ENCODE data around the gene GNS. TPM values are rescaled to one million over a fixed set of nuclear protein-coding genes. Genes with fewer than 3 reads are reported as not detected.

The GNS gene
- total RNA-seq, 1 donor from 2014 or later: 80.2 TPM

DNA sequence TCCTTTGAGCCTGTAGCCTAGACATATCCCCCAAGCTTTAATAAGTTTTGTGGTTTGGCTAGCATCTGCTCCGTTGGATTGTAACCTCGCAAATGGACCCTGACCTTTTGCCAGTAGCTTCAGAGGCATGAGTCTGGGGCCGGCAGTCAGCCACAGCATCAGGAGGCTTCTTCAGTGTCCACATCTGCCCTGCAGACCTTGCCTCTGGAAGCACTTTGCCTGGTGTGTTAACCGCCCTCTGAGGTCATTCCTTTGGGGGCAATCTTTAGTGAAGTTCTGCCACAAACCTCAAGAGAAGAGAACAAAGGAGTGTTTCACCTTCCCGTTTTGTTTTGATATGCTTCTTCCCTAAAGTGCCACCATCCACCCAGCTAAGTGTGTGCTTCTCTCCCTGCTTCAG lies 71.4 kb downstream of the GNS start:
- no peak for DNase-seq (ENCODE audit: low spot score)
- TF ChIP-seq, protein P1, sequence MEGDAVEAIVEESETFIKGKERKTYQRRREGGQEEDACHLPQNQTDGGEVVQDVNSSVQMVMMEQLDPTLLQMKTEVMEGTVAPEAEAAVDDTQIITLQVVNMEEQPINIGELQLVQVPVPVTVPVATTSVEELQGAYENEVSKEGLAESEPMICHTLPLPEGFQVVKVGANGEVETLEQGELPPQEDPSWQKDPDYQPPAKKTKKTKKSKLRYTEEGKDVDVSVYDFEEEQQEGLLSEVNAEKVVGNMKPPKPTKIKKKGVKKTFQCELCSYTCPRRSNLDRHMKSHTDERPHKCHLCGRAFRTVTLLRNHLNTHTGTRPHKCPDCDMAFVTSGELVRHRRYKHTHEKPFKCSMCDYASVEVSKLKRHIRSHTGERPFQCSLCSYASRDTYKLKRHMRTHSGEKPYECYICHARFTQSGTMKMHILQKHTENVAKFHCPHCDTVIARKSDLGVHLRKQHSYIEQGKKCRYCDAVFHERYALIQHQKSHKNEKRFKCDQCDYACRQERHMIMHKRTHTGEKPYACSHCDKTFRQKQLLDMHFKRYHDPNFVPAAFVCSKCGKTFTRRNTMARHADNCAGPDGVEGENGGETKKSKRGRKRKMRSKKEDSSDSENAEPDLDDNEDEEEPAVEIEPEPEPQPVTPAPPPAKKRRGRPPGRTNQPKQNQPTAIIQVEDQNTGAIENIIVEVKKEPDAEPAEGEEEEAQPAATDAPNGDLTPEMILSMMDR (IDR thresholded peaks at IDR 0.05; ENCODE audit: unreplicated experiment): no peak
- no peak overlapping the region for H3K4me3 Mint-ChIP-seq (ENCODE audit: unreplicated experiment)
- H3K4me1 Mint-ChIP-seq (ENCODE audit: unreplicated experiment): peaks cover 33% of the 10 kb centered on the region
- H3K27me3 Mint-ChIP-seq (ENCODE audit: unreplicated experiment): no peaks in the 10 kb centered on the region
- H3K27ac Mint-ChIP-seq (ENCODE audit: unreplicated experiment): peak overlapping the region; percentile 2
- H3K36me3 Mint-ChIP-seq (ENCODE audit: low read depth, unreplicated experiment): peaks cover 19% of the 10 kb centered on the region
- H3K9me3 Mint-ChIP-seq (ENCODE audit: unreplicated experiment): no peaks in the 10 kb centered on the region

DNA sequence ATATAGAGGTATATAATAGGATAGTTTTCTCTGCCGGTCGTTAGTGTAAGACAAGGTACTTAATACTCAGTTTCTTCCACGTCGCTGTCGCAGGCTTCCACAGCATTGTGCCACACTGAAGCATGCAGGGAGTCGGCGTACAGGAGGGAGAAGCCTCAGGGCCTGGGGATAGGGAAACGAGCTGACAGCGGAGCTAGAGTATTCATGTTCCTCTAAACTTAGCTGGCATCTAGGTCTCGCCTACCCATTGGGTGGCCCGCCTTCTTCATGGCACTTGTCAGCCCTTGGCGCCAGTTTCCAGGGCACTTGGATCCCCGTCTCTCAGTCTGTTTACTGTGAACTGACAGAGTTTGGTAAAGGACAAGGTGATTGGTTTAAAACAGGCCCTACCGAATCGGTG lies 73.6 kb downstream of the GNS start:
- no peaks in the 10 kb centered on the region for H3K27me3 Mint-ChIP-seq (ENCODE audit: unreplicated experiment)
- H3K27ac Mint-ChIP-seq (ENCODE audit: unreplicated experiment): no peak overlapping the region
- H3K9me3 Mint-ChIP-seq (ENCODE audit: unreplicated experiment): no peaks in the 10 kb centered on the region
- DNase-seq (ENCODE audit: low spot score): no peak
- peaks cover 36% of the 10 kb centered on the region for H3K4me1 Mint-ChIP-seq (ENCODE audit: unreplicated experiment)
- TF ChIP-seq, protein P1 (IDR thresholded peaks at IDR 0.05; ENCODE audit: unreplicated experiment): no peak
- H3K36me3 Mint-ChIP-seq (ENCODE audit: low read depth, unreplicated experiment): peaks cover 20% of the 10 kb centered on the region
- no peak overlapping the region for H3K4me3 Mint-ChIP-seq (ENCODE audit: unreplicated experiment)

- H3K27ac Mint-ChIP-seq (ENCODE audit: unreplicated experiment): no peak overlapping the region
- H3K27me3 Mint-ChIP-seq (ENCODE audit: unreplicated experiment): no peaks in the 10 kb centered on the region
- no peaks in the 10 kb centered on the region for H3K9me3 Mint-ChIP-seq (ENCODE audit: unreplicated experiment)
- peaks cover 37% of the 10 kb centered on the region for H3K4me1 Mint-ChIP-seq (ENCODE audit: unreplicated experiment)
- TF ChIP-seq, protein P1 (IDR thresholded peaks at IDR 0.05; ENCODE audit: unreplicated experiment): no peak
- H3K36me3 Mint-ChIP-seq (ENCODE audit: low read depth, unreplicated experiment): peaks cover 20% of the 10 kb centered on the region
- no peak for DNase-seq (ENCODE audit: low spot score)
- no peak overlapping the region for H3K4me3 Mint-ChIP-seq (ENCODE audit: unreplicated experiment)
Observed at GRCh38 chr12:64685050-64685449, 74.2 kb downstream of the GNS start.

DNA sequence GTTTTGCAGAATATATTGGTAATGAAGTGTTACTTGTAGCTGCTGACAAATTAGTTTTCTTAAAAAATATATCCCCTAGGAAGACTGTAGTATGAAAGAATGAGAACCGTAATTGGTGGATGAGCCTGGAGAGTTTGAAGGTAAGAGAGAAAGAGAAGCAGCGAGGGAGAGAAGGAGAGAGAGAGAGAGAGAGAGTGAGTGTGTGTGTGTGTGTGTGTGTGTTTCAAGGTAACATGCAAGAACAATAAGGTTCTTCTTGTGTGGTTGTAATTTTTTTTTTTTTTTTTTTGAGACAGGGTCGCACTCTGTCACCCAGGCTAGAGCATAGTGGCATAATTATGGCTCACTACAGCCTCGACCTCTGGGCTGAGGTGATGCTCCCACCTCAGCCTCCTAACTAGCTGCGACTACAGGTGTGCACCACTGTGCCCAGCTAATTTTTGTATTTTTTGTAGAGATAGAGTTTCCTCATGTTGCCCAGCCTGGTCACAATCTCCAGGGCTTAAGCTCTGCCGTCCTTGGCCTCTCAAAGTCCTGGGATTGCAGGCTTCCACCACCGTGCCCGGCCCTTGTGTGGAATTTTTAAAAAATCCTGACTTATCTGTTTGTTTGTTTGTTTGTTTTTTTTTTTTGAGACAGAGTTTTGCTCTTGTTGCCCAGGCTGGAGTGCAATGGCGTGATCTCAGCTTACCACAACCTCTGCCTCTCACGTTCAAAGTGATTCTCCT lies 75.2 kb downstream of the GNS start:
- Mint-ChIP-seq H3K36me3 (ENCODE audit: low read depth, unreplicated experiment) (peaks cover 19% of the 10 kb centered on the region), H3K4me3 (ENCODE audit: unreplicated experiment) (no peak overlapping the region), H3K4me1 (ENCODE audit: unreplicated experiment) (peaks cover 47% of the 10 kb centered on the region), H3K9me3 (ENCODE audit: unreplicated experiment) (no peaks in the 10 kb centered on the region), H3K27ac (ENCODE audit: unreplicated experiment) (peak overlapping the region; percentile 11), H3K27me3 (ENCODE audit: unreplicated experiment) (no peaks in the 10 kb centered on the region)
- DNase-seq (ENCODE audit: low spot score): no peak
- TF ChIP-seq, protein P1 (IDR thresholded peaks at IDR 0.05; ENCODE audit: unreplicated experiment): no peak

GRCh38 chr12:64682572-64683277 lies 76.5 kb downstream of the GNS start:
- no peak overlapping the region for H3K27ac Mint-ChIP-seq (ENCODE audit: unreplicated experiment)
- DNase-seq (ENCODE audit: low spot score): no peak
- no peak overlapping the region for H3K4me3 Mint-ChIP-seq (ENCODE audit: unreplicated experiment)
- no peaks in the 10 kb centered on the region for H3K27me3 Mint-ChIP-seq (ENCODE audit: unreplicated experiment)
- H3K9me3 Mint-ChIP-seq (ENCODE audit: unreplicated experiment): no peaks in the 10 kb centered on the region
- TF ChIP-seq, protein P1 (IDR thresholded peaks at IDR 0.05; ENCODE audit: unreplicated experiment): no peak
- H3K36me3 Mint-ChIP-seq (ENCODE audit: low read depth, unreplicated experiment): peaks cover 9% of the 10 kb centered on the region
- peaks cover 41% of the 10 kb centered on the region for H3K4me1 Mint-ChIP-seq (ENCODE audit: unreplicated experiment)
